Activated T-helper 1 cell treated with anti-CD3 and anti-CD28 coated beads, Interleukin-2, amount 50 U/mL, for 16 hours (primary cell): ENCODE data around the gene ITIH2.
"Not testable (repeated sequence)": the region's sequence is repeated elsewhere in the genome, so short reads cannot be mapped to it uniquely, and the experiment has no call there.

Experiments
- DNase-seq, 2 donors: peaks; one replicate each; pipeline ENCODE4 v3.0.0-alpha.2; 2020; ENCODE audit warnings: low read depth in 1 of 2, low spot score in 1 of 2

Gene ITIH2

DNA sequence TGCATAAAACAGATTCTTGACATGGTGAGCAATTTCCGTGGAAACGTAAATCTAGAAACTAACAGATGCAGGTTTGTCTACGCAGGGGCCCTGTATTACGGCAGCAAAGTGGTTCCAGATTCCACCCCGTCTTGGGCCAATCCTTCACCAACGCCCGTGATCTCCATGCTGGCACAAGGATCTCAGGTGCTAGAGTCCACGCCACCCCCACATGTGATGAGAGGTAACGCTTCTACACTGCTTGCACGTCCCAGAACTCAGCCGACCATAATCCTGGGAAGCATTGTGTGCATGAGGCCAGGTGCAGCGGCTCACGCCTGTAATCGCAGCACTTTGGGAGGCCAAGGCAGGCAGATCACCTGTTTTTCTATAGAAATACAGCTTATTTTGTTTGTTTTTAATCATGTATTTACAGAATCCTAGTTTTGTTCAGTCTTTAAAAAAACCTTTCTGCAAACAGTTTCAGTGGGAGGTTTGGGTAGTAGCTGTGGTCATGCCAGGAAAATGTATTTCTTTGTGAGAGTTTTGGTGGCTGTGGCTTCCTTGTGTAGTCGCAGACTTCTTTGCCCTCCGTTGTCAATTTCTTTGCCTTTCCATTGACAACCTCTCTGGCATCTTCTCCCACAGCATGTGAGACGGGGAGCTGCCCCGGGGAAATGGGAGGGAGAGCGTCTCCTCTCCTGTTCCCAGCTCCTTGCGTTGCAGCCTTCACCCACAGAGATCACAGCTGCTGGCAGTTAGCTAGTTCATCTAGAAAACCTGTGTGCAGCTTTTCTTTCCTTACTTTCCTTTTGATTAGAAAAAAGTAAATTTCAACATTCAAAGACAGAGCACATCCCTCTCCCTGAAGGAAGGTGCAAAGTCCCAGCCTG is 35.7 kb downstream of the ITIH2 start:
- DNase-seq = no peak

DNA sequence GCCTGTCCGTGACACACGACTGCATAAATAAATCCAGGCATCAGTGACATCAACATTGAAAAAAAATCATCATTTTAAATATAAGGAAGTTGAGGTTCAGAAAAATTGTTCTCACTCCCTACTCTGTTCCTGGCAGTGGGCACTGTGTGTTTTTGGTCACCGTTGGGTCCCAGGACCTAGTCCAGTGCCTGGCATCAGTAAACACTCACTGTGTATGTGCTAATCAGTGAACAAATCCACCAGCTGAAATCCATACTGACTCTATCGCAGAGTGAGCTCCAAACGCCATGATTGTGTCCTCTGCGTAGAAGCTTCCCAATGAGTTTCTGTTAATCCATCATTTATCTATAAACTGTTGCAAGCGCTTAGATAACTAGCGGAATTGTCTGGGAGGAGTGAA is 41.2 kb downstream of the ITIH2 start:
- no peak for DNase-seq

DNA sequence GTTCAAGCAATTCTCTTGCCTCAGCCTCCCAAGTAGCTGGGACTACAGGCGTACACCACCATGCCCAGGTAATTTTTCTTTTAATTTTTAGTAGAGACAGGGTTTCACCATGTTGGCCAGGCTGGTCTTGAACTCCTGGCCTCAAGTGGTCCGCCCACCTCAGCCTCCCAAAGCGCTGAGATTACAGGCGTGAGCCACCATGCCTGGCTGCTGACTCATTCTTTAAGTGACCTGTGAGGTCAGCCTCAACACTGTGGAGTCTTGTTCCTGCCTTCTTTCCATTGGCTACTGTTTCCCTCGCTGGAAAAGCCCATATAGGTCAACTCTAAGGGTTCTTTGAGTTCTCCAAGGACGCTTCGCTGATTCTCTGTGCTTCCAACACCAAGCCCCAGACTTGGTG is 45.5 kb downstream of the ITIH2 start:
- DNase-seq = not testable (repeated sequence)

DNA sequence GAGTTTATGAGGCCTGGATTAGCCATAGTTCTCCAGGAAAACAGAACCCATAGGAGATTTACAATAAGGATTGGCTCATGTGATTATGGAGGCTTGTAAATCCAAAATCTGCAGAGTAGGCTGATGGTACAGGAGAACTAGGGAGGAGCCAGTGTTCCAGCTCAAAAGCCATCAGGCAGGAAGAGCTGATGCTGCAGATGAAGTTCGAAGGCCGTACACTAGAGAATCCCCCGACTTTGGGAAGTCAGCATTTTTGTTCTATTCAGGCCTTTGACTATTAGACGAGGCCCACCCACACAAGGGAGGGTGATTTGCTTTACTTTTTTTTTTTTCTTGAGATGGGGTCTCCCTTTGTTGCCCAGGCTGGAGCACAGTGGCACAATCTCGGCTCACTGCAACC is 47.1 kb downstream of the ITIH2 start:
- no peak for DNase-seq

DNA sequence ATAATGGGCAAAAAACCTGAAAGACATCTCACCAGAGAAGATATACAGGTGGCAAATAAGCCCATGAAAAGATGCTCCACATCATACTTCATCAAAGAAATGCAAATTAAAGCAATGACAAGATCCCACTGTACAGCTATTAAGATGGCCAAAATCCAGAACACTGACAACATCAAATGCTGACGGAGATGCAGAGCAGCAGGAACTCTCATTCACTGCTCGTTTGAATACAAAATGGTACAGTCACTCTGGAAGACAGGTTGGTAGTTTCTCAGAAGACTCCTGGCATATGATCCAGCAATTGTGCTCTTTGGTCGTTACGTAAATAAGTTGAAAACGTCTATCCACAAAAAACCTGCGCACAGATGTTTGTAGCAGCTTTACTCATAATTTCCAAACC is 49.1 kb downstream of the ITIH2 start:
- DNase-seq = no peak

DNA sequence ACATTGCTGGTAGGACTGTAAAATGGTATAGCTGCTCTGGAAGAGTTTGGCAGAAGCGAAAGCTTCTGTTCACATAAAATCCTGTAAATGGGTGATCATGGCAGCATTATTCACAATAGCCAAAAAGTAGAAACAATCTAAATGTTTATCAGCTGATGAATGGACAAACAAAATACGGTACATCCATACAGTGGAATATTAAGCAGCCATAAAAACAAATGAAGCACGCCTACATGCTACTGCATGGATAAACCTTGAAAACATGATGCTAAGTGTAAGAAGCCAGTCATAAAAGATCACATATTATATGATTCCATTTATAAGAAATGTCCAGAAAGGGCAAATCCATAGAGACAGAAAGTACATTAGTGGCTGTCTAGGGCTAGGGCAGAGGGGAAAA is 52.0 kb downstream of the ITIH2 start:
- no peak for DNase-seq

DNA sequence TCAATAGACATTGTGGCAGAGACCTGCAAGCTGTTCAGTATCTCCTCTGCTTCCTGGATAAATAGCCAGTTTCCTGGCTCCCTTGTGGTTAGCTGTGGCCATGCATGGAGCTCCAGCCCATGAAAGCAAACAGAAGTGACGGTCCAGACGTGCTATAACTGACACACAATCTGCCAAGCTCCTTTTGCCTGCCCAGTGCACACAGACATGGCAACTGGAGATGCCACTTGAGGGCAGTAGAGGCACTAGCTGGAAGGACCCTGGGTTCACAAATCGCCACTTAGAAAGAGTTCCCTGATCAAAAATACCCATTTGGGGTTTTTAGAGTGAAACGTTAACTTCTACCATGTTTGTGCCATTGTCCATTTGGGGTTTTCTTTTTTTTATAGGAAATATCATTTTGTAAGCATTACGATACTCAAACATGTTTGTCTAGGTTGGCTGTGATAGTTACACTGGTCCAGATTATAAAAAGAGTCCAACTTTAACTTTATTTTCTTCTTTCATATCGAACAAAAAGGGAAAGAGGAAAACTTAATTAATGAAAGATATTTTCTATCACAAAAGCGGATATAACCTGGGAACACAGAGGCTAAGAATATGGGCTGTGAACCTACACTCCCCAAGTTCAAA is 53.4 kb downstream of the ITIH2 start:
- no peak for DNase-seq

DNA sequence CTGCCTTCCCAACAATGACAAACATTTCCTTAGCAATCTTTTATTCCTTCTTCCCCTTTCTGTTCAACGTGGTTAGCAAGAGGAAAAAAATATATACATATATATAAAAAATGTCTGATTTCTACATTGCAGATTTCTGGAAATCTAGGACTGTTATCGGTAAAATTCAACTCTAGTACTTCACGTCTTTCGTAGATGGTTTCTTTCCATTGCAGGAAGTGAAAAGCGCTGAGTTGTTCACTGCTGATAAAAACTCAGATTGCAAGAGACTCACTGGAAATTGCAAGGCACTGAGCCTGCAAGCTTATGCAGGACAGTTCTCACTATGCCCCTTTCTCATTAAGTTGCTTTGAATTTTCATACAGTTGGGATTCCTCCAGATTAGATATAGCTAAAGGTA is 60.8 kb downstream of the ITIH2 start:
- no peak for DNase-seq

DNA sequence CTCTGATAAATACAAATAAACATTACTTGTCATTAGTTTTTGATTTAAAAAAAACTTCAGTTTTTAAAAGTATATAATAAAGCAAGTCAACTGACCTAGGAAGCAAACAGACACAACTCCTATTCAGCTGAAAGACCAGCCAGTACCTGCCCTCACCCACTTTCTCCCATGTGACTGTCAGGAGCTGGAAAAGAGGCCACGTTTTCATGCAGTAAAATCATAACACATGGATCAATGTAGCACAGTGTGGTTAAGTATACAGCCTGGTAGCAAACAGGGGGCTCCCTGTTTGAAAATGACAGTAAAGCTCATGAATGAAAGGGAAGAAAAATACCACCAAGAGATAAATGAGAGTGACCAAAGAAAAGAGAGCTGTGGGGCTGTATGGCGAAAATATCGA is 63.1 kb downstream of the ITIH2 start:
- DNase-seq = no peak

DNA sequence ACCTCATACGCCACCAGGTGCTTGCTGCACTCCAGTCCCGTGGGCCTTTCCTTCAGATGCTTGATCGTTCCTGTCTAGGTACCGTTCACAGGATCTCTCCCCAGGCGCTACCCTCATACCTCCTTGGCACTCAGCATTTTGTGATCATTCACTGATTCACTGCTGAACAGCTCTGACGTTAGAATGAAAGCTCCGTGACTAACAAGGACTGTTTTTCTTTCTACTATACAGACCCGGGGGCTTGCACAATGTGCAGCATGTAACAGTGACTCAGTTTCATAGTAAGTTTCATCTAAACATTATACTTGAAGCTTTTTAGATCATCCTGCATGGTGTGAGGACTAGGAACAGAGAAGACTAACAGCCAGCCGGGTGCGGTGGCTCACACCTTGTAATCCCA is 64.1 kb downstream of the ITIH2 start:
- no peak for DNase-seq

DNA sequence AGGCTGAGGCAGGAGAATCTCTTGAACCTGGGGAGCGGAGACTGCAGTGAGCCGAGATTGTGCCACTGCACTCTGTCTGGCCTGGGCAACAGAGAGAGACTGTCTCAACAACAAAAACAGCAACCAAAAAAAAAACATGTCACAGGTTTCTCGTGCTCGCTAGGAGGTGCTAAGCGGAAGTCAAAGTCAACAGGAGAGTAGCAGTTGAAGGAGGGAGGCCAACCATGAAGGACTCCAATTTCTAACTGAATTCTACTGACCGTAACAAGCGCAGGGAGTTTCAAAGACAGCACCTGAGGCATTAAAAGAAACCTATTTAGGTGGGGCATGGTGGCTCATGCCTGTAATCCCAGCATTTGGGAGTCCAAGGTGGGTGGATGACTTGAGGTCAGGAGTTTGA is 65.3 kb downstream of the ITIH2 start:
- no peak for DNase-seq

DNA sequence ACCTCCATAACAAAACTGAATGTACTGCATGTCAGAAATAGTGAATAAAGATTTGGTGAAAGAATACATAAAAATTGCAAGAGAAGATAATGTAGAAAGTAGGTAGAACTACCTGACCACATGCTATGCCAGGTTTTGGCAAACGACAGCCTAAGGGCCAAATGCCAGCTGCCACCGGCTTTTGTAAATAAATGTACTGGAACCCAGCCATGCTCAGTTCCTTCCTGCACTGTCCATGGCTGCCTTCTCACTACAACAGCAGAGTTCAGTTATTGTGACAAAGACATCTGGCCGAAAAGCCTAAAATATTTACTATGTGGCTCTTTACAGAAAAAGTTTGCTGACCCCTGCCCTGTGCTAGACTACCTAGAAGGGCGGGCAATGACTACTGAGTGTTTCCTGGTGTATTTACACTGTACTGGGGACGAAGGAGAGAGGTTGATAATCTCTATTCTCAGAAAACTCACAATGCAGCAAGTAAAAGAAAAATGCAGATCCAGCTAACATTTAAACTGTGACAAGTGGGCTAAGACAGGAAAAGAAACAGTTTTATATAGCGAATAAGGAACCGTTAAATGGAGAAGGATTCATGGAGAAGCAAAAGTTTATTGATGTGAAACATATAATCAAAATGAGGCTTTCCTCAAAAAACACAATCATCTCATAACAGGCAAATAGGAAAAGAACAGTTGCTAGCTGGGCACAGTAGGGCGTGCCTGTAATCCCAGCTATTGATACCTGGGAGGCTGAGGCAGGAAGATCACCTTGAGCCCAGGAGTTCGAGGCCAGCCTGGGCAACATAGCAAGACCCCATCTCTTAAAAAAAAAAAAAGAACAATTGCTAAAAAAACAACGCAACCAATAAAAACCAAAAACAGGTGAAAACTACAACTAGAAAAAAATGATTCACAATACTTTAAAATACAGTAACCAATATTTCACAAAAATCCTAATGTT is 71.0 kb downstream of the ITIH2 start:
- DNase-seq = no peak

DNA sequence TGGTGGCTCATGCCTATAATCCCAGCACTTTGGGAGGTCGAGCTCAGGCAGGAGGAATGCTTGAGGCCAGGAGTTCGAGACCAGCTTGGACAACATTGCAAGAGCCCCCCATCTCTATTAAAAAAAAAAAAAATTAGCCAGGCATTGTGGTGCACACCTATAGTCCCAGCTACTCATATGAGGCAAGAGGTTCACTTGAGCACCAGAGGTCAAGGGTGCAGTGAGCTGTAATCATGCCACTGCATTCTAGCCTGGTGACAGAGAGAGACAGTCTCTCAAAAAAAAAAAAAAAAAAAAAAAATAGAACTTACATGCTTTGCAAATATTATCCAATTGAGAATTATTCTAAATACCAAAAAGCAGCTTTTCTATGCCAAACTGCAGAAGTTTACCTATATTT is 73.7 kb downstream of the ITIH2 start:
- no peak for DNase-seq

DNA sequence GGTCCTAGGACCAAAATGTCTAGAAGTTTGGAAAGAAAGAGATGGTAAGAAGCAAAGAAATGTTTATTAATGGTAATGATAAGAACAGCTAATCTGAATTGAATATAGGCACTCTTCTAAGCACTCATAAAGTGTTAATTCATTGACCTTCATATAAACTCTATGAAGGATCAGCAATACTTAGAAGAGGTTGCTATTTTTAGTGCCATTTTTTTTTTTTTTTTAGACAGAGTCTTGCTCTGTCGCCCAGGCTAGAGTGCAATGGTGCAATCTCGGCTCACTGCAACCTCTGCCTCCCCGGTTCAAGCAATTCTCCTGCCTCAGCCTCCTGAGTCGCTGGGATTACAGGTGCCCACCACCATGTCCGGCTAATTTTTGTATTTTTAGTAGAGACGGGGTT is 79.1 kb downstream of the ITIH2 start:
- DNase-seq = not testable (repeated sequence)

DNA sequence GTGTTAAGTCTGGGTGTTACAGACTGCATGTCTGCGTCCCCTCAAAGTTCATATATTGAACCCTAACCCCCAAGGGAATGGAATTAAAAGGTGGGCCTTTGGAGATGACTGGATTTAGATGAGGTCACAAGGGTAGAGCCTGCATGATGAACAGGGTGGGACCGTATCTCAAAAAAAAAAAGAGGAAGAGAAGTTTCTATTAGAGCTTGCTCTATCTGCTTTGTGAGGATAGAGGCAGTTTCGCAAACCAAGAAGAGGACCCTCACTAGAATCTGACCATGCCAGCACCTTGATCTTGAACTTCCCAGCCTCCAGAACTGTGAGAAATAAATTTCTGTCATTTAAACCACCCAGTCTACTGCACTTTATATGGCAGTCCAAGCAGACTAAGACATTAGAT is 83.3 kb downstream of the ITIH2 start:
- no peak for DNase-seq

DNA sequence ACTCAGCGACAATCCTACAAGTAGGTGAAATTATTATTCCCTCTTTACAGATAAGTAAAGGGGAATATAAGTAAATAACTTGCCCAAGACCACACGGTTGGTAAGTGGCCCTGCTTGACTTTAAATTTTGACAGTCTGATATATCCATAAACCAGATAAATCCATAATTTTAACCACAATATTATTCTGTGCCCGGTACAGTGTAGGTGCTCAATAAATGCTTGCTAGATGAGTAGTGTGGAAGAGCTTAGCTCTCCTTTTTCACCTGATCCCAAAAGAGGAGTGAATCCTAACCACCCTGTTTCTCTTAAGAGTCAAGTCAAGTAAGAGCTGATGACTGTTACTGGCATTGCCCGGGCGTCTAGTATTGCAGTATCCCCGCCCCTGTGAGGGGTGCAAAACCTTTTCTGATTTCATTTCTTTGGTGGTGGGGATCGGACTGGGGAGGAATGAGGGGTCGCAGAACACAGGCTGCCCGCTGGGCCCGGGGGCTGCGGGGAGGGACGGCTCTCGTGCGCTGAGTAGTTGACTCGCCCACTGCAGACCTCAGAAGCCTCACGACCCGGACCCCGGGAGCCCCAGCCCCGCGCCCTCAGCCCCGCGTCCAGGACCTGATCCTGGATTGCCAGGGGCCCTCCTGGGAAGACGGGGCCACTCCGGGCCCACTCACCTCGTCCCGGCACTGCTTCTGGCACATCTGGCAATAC is 84.2 kb downstream of the ITIH2 start:
- no peak for DNase-seq

DNA sequence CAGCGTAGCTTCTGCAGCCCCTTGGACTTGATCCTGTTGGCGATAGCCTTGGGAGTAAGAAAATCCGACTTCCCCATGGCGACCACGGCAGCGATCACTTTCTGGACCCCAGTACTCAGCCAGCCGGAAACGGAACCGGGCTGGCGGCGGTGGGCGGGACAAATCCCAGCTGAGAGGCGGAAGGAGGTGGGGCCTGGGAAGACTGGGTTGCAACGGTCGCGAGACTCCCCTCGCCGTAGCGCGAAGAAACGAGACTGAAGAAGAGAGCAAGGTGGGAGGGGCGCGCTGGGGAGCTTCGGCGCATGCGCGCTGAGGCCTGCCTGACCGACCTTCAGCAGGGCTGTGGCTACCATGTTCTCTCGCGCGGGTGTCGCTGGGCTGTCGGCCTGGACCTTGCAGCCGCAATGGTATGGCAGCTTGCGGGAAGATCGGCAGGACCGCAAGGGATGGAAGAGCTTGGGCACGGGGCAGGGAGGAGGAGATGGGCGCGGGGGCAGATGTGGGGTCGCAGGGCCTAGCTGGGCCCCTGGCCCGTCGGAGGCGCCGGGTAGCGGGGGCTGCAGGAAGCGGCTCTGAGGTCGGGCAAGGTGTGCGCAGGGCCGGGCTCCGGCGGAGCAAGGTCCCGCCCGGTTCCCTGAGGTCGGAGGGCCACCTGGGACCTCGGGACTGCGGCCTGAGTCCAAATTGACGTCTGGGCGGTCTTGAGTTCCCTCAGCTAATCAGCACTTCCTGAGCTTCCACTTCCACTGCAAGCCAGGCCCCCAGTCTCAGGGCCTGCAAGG is 84.9 kb downstream of the ITIH2 start, which contains the start of the genes ATP5F1C and KIN:
TSS of gene ATP5F1C (plus strand) at position 321 of the 782 bp plus-strand sequence. CDS start at position 352, 31 bp downstream.
TSS of gene KIN (minus strand) at position 137 of the 782 bp plus-strand sequence. CDS start at position 77, 60 bp downstream.
- peak; percentile 94 to 96 for DNase-seq

DNA sequence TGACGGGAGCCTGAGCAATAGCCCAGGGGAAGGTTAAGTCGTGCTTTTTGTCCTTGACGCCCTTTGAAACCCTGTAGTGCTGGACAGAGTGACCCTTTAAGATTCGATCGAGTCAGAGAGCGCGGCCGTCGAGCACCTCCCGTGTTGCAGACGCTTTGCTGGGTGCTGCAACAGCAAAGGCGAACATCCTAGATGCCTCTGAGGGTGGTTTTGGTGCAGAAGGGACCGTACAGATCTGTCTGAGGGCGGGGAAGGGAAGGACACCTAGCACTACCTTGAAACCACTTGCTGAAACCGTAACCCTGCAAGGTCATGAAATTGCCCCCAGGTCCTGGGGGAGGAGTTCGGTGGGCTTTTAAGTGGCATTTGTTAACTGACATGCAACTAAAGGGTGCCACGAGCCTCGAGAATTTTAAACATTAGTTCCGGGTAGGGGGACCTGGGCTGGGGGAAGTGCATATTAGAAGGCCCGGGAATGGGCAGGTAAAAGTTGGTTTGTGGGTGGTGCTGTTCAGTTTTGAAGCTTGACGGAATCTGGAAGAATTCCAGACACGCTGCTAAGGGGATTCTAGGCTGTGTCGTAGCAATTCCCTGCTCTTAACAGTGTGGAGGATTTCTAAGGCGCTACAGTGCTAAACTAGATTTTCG is 85.6 kb downstream of the ITIH2 start:
- no peak for DNase-seq

DNA sequence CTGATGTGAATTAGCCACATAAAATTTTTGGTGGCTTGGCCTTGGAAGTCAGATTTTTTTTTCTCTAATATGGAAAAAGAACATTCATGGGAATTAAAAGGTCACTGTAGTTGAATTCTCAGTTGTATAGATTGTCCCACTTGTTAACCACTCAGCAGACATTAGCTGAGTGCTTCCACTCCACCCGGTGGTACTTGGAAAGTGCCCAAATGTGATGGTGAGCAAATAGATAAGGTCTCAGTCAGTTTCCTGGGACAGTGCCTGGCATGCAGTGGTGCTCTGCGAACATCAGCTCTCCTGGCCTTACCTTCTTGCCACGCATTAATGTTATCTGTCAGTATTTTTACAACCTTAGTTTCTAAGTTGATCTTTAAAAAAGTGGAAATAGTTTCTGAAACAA is 86.3 kb downstream of the ITIH2 start:
- DNase-seq = no peak
